Measurements from ENCODE around the gene TACC2.

TACC2 gene

DNA sequence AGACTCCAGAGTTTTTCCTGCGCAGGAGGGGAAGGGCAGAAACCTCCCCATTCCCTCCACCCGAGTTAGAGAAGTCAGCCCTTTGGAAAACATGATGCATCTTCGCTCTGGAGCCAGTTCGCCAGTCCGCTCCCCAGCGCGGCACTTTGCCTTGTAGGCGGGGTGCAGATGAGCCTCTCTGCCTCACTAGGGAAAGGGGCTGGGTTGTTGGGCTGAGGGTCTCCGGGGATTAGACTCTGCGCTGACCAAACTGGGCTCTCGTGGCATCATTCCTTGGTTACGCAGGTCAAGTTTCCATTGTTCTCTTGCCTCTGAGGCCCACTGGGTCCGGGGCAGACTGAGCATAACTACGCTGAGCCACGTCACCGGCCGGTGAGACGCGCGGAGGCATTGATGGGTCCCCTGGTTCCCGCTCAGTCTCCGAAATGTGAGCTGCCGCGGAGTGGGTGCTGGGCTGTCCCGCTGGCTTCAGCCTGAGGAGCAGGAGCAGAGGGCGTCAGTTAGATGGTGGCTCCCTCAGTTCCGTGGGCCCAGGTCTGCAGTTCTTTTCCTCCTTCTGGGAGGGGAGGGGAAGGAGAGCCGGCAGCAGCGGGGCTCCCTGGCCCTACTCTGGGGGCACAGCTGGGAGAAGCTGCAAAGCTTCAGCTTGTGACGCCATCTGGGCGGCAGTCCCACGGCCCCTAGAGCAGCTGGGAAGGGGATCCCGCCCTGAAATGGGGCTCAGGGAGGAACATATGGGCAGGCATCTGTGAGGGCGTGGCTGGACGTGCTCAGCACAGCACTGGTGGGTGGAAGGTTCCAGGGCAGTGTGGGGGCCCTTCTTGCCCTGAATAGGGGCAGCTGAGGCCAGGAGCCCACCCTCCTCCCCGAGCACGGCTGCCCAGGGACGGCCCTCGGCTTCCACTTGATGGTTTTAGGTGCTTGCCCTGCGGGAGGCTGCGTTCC lies 160.9 kb downstream of the TACC2 start:
- no peak for DNase-seq

DNA sequence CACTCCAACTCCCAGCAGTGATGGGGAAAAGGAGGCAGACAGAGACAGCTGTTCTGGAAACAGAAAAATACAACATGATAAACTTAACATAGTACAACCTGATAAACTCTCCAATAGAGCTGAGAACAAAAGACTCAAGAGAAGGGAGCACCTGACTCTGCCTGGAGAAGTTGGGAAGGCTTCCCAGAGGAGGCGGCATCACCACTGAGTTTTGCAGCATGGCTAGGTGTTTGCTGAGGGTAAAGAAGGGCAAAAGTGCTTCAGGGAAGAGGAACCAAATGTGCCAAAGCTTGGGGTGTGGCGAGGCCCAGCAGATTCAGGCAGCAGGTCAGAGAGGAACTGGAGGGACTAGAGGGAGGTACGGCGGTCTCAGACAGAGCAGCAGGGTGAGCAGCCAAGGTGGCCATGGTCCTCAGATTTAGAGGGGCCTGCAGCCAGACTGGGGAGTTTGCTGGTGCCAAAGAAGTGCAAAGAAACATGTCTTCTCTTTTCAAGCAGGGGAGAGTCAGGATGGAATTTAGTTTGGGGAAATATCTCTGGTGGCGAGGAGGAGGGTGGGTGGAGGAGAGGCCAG lies 162.2 kb downstream of the TACC2 start:
- no peak for DNase-seq

DNA sequence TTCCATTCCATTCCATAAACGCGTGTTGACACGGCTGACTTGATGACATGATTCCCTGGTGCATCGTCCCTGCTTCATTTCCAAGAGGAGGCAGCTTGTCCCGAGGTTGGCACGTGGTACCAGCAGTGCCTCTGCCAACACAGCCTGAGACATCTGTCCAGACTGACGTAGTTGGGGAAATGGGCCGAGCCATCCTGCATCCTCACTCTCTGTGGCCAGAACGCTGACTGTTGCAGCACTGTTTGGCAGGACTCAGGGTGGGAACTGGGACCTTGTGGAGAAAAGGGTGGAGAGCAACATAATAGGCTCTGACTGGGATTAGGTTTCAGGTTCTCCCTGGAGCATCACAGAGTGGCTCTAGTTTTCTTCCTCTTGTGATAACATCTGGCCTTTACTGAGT lies 163.6 kb downstream of the TACC2 start:
- DNase-seq = no peak

DNA sequence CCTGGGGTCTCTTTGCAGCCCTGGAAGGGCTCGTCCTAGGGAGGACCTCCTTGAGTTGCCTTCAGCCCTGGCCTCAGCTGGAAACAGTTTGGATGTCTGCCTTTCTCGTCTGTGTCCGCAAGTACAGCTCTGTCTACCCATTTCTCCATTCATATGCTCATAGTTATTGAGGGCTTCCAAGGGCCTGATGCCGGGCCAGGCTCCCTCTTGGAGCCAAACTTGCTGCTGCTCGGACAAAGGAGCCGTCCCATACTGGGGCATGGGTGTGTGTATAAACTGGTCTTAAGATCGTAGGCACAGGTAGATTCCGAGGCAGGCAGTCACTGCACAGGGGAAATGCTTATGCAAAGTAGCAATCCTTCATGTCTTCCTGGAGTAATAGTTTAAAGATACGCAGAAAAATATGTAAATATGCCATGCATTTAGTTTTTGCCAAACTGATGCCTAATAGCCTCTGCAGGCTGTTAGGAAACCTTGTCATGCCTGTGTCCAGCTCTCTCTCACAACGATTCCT lies 165.1 kb downstream of the TACC2 start:
- no peak for DNase-seq

DNA sequence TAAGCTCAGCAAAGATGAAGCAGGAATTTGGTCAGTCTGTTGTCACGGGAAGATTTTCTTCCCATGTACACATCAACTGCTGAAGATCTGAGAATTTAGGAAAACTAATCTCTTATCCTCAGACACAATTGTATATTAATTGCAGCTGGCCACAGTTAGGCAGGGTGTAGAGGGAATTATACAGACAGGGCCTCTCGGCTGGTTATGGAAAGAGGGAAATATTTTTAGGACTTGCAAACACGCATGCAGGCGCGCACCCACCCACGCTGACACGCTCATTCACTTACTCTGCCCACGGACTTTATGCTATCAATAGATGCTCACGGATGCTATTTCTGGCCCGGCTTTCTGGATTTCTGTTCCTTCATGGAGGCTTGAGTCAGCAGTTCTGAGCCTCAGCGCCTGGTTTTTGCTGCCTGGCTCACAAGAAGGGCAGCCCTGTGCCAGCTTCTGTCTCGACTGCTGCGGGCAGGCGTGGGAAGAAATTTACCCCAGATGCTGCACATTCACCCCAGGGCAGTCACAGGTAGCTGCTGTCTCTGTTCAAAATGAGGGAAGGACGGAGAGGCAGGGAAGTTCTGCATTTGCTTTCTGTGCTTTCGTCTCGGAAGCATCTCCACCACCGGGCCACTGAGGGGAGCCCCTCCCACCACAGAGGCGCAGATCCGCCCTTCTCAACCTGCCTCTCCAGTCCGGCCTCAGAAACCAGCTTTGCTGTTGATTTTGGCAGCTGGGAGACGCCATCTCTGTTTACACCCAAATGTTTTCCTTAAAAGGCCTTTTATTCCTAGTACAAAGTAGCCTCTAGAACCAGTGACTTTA lies 165.8 kb downstream of the TACC2 start:
- no peak for DNase-seq

DNA sequence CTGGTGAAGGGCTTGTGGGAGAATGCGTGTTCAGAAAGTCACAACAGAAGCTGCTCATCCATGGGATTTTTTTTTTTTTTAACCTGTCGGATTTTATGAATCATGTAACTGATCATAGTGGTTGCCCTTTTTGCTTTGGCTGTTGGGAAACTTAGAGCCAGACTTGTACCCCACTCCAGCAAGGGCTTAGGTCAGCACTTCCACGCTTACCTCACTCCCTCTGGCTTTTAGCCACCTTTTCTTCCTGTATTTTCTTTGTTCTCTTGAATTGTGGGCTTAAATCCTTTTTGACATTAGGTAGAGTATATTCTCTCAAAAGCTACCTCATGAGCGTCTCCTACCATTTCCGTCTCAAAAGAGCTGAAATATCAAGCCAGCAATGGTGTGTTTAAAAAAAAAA lies 168.5 kb downstream of the TACC2 start:
- DNase-seq = no peak

DNA sequence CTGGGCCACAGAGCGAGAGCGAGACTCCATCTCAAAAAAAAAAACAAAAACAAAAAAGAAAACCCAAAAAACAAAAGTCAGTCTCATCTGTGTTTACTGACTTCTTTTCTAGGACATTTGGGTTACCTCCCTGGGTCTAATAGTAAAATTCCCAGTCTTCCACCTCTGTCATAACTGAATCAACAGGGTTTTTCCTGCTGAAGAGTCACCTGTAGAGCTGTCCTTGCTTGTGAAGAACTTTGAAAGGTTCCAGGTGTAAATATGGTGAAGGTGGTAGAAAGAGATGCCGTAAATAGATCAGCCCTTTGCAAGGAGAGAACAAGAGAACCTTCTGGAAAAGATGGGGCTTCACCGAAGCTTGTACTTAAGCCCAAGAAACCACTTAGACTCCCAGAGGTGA lies 169.4 kb downstream of the TACC2 start:
- no peak for DNase-seq

DNA sequence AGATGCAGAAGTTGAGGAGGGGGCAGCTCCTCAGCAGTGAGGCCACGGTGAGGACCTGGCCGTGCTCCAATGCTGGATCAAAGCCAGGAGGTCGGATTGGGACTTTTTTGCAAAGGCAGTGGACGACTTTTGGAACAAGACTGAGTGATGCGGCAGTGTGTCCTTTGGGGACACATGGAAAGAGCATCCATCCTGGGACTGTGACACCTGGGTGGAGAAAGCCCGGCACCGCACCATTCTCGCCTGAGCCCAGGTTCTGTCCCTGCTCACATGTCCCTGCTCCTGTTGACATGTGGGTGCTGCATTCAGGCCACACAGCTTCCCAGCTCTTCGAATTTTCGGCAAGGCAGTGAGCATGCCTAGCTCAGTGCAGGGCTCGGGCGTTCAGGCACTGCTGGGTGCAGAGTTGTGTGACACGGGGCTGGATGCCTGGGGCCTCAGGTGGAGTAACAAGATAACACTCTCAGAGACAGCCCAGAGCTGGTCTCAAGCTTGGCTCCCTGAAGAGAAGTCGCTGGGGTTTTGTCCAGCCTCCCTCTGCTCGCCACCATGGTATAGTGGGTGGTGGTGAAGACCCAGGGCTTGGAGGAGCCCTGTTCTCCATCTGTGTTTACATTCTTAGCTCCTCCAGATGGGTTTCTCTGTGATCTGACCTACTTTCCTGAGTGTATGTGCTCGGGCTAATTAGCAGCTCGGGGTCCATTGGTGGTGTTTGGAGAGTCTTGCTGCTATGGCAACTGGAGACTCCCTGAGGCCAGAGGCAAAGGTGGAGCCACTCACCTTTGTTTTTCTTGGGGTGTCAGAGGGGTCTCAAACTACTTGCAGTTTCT lies 170.4 kb downstream of the TACC2 start:
- DNase-seq = no peak

DNA sequence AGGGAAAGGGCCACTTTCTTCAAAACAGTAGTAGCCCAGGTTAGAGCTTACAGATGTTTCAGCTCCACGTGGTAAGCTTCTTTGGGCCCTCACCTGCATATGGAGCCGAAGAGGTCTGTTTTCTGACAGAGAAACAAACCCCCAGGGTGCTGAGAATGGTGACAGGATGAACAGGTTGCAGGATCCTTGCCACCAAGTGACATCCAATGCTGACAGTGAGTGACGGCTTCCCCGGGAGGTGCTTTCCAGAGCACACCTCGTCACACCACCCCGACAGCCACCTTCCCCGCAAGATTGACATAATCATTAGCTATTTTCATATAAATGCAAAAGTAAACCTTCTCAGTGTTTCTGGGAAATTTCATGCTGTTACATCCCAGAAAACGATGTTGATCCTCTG lies 172.8 kb downstream of the TACC2 start:
- no peak for DNase-seq

DNA sequence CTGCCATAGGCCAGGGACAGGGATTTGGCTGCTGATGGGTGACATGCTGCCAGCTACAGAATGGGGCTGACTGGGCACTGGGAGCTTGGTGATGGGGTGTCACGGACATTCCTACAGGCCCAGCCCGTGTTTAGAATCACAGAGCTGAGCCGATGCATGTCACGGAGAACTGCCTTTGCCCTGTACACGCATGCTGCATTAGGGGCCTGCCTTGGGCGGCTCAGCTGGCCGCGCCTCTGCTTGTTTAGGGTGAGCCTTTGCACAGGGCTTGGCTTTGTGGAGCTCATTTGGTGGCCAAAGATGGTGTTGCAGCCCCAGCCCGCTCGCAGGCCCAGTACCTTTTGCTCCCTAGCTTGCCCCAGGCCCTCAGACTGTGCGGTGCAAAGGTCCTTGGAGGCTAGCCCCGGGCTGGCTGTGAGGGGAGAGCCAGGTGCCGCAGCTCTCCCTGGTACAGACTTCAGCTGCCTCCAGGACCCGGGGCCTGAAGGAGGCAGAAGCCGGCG lies 173.8 kb downstream of the TACC2 start:
- no peak for DNase-seq

DNA sequence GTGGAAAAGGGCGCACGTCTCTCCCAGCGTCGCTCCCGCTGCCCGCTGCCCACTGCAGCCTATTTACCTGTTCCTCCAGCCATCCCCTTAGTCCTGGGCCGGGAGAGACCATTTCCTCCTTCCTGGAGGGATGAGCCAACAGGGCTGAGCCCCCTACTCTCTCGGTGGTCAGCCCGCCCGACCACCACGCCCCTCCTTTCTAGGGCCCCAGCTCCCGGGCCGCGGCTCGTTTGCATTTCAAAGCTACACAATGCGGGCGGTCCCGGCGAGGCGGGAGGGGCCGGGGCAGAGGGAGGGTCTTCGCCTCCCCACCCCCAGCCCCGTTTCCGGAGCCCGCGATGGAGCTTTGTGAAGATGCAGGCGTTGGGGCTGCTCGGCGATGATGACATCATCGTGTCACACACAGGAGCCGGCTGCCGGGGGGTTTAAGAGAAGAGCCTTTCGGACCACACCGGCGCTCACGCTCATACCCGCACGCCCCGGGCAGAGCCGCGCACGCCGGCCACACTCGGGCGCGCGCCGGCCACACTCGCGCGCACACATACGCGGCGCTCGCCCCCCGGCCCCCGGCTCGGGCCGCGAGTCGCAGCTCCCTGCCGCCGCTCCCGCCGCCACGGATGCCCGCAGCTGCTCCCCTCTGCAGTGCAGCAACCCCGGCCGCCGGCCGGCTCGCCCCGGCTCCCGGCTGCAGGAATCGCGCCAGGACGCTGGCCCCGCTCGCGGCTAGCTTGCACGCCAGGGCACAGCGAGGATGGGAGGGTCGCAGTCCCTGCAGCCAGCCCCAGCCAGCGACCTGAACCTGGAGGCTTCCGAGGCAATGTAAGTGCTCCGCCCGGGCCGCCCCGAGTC lies 174.4 kb downstream of the TACC2 start:
- no peak for DNase-seq

DNA sequence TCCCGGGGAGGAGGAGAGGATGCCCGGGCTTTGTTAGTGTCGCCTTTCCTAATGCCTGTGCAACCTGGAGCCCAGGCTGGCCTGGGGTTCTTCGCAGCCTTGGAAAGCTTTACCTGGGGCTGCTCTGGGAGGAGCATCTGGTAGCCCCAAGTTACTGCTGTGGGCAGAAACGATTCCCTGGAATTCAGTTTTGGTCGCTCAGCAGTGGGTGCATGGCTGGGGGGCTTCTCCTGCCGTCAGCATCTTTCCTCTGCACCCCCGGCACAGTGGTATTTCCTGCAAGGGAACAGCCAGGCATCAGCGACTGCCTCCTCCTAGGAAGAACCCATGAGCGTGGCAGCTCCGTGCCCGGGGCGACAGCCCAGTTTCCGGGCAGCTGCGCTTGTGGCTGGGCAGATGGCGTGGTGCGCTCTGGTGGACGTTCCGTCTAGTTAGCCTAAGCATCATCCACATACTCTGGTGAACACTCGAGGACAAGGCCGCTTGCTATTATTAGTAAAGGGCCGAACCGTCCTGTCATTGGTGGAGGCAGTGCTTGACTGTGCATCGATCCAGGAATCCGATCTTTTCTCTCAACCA lies 175.1 kb downstream of the TACC2 start:
- DNase-seq = no peak

DNA sequence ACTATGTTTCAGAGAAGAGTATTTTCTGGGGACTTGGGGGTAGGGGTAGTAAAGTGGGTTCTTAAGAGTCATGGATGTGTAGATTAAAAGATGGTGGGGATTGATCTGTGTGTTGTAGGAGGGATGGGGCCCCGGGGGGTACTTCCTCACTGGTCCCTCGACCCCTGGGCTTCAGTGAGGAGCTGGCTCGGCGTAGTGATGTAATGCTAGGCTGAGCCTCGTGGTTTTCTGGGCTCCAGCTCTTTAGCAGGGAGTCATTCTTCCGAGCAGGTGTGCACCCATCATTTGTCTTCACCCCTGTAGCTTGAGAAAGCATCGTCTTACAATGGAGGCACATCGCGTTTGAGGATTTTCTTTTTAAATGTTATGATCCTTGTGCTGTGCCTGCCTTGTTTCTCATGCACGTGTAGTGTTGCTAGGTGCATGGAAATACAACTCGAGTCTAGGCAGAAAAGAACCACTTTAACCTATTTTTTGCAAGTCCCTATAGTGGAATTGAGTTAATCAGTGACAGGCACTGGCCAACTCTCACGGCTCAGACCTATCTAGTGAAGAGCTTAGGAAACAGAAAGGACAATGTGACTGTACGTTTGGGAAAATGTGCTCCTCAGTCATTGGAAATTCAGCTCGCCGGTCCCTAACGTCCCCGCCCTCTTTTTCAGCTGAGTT lies 176.0 kb downstream of the TACC2 start:
- no peak for DNase-seq

DNA sequence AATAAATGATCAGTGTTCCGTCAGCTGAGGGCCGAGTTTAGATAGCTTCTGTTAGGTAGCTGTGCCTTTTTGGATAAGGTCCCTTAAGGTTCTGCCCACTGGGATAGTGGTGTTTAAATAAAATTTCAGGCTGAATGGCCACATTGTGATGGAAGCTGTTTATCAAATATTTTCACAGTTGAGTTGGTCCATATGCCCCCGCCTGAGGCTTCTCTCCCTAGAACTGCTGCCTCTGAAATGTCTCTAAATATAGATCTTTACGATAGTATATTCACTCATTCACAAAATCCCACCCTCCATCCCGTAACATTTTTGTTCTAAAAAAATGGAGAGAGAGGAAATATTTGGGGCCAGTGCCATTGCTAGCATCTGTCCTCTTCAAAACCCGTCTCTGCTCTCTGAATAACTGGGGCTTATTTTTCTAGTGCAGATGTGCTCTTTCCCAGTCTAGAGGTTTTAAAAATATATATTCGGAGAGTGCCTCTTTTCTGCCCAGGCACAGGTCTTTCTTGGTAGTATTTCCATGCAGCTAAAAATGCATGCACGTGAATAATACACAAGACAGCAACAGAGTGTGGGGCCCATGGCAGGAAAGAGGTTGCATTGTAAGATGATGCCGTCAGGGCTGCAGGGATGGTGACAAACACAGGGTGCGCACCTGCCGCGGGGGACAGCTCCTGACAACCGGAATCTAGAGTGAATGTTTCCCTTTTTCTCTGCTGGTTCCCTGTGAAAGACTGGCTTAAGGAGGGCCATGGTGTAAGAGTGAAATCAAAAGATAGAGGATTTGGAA lies 176.7 kb downstream of the TACC2 start:
- DNase-seq = no peak

DNA sequence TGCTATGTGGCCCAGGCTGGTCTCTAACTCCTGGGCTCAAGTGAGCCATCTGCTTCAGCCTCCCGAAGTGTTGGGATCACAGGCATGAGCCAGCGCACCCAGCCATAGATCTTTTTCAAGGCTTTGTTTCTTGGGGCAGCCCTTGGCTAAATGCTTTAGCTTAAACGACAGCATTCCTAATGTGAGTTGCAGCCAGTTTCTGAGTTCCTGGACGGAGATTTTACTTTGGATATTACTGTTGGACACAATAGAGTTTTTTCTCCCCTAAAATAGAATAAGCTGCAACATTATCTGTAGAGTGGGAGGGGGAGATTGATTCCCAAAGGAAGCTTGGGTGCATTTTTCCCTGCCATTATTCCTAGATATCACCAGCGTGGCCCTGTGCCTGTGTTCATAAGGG lies 179.1 kb downstream of the TACC2 start:
- no peak for DNase-seq

DNA sequence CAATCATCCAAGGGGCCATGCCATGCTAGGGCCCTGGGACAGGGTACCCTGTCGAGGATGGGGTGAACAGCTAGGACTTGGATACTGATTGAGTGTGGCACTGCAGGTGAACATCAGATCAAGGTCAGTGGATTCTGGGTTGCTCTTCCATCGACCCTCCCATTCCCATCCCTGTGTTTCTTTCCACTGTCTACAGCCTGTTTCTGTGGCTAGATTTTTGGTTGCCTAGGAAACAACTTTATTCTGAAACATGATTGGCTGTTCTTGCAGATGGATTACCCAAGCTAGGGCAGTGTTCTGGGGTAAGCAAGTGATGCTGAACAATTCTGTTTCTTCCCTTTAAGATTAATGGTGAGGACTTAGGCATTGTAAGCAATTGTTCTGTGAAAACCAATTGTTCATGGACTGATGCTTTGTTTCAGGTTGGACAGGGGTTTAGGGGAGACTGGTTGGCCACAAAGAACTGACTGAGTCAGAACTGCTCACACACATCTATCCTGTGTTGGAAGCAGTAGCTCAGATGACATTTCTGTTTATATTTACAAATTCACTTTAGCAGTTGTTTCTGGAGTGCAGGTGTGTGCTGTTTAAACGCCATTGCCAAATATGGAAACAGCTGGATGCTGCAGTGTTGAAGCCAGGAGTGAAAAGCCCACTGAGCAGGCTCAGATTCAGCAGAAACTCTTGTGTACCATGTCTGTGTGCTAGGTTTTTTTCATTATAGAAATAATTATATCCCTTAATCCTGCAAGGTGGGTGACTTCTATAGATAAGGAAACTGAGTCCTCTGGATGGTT lies 179.8 kb downstream of the TACC2 start:
- no peak for DNase-seq

DNA sequence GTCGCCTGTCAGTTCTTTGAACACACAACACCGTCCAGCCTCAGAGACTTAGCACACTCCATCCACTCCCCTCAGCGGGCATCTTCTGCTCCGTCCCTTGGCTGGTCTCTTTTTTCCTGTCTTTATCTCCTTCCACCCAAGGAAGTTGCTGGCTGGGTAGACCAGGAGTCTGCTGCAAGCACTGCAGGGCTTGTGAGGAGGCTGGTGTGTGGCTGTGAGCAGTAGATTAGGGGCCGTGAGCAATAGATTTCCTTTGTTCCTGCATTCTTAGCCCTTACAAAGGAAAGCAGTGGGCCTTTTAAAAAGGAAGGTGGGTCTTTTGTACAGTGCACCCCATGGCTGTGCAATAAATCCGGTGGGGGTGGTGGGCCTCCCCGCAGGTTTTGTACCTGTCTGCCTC lies 181.8 kb downstream of the TACC2 start:
- no peak for DNase-seq

DNA sequence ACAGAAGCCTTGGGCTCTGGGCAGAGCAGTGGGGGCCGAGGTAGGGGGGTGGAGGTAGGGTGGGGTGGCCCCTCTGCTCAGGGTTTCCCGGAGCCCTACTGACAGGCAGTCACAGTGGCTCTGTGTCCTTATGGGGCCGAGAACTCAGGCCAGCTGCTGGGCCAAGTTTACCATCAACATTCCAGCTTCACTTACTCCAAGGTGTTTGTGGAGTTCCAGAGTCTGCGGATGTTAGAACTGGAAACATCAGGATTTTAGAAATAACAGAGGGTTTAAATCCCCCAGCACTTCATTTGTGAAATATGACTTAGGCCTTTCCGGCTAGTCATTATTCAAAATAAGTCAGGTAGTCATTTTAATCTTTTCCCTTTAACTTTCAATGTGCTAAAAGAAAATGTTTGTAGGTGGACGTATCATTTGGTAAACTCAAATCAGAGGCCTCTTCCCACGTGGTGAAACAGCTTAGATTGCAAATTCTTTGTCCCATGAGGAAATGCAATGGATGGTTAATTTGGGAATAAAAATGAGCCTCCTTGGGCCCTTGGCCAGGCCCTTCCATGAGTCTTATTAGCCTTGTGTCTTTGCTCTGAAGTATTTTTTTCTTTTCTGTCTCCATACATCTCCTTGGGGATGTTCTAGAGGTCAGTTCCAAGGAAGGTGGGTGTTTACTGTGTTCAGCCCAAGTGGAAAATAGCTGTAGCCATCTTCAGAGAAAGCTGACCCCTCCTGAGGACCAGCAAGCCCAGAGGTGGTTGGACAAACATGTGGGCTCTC lies 182.5 kb downstream of the TACC2 start:
- no peak for DNase-seq

Measured in activated T-cell treated with anti-CD3 and anti-CD28 coated beads for 4 hours (primary cell).